PC-3 (cell line): Measurements from ENCODE around the gene EPHA10. TPM values are rescaled to one million over a fixed set of nuclear protein-coding genes. Genes with fewer than 3 reads are reported as not detected.

Experiments used
- ATAC-seq: fragments of 200-7000 bp; cut with Tn5 transposase; 2 replicates; pipeline ENCODE4 v1.9.1; 2020; ENCODE audit warnings: mild to moderate bottlenecking, moderate library complexity
- BruUV-seq: library from RNA; stranded (reverse); fragments of 400-500 nt; replicated peaks from 2 replicates; lab custom pipeline; 2021; lab: Mats Ljungman, UMichigan
- CTCF ChIA-PET: fragments of 300-600 bp; sonication (Branson Sonifier 250); formaldehyde crosslinking; loops from one replicate; lab custom pipeline; 2022; ENCODE audit warnings: antibody characterized with exemption; lab: Charles Lee
- POLR2A ChIA-PET: fragments of 300-600 bp; sonication (Branson Sonifier 250); formaldehyde crosslinking; loops from one replicate; lab custom pipeline; 2022; ENCODE audit warnings: antibody characterized with exemption; ENCODE audit not compliant: unreplicated experiment; lab: Charles Lee
- DNase-seq: peaks from one replicate; pipeline ENCODE4 v3.0.0-alpha.2; 2015
- H2AFZ ChIP-seq: fragments of 300-600 bp; sonication (generic); 2 replicates; pipeline ENCODE4 v1.6.0; 2016; ENCODE audit warnings: antibody characterized with exemption, low read length
- H3F3A ChIP-seq: fragments of 300-600 bp; sonication (generic); one replicate; pipeline ENCODE4 v1.6.0; 2017; ENCODE audit warnings: antibody characterized with exemption, low read length, control low read depth, mild to moderate bottlenecking; ENCODE audit not compliant: unreplicated experiment
- H3K27ac ChIP-seq: fragments of 300-600 bp; sonication (generic); 2 replicates; pipeline ENCODE4 v1.5.1; 2016; ENCODE audit warnings: mild to moderate bottlenecking, low read length
- H3K27me3 ChIP-seq: fragments of 300-600 bp; sonication (generic); 2 replicates; pipeline ENCODE4 v1.6.1; 2016; ENCODE audit warnings: low read length, mixed read lengths
- H3K36me3 ChIP-seq: fragments of 300-600 bp; sonication (generic); 2 replicates; pipeline ENCODE4 v1.6.1; 2016; ENCODE audit warnings: low read depth, mixed run types, low read length, mixed read lengths
- H3K4me1 ChIP-seq: fragments of 300-600 bp; sonication (generic); 2 replicates; pipeline ENCODE4 v1.5.1; 2016; ENCODE audit warnings: low read length; ENCODE audit not compliant: insufficient read depth
- H3K4me2 ChIP-seq: fragments of 300-600 bp; sonication (generic); 2 replicates; pipeline ENCODE4 v1.6.0; 2016; ENCODE audit warnings: low read length
- H3K4me3 ChIP-seq: fragments of 300-600 bp; sonication (generic); 2 replicates; pipeline ENCODE4 v1.5.1; 2016; ENCODE audit warnings: mild to moderate bottlenecking, low read length, mixed read lengths
- H3K79me2 ChIP-seq: fragments of 300-600 bp; sonication (generic); 2 replicates; pipeline ENCODE4 v1.6.1; 2017; ENCODE audit warnings: low read length, mixed read lengths
- H3K9ac ChIP-seq: fragments of 300-600 bp; sonication (generic); 2 replicates; pipeline ENCODE4 v1.6.0; 2016; ENCODE audit warnings: mild to moderate bottlenecking, low read length
- H3K9me2 ChIP-seq: fragments of 300-600 bp; sonication (generic); replicated peaks from 2 replicates; pipeline ENCODE4 v1.6.1; 2016; ENCODE audit warnings: mixed run types, low read length, mixed read lengths
- H3K9me3 ChIP-seq: fragments of 300-600 bp; sonication (generic); 2 replicates; pipeline ENCODE4 v1.6.1; 2016; ENCODE audit warnings: low read length, mixed read lengths
- H4K20me1 ChIP-seq: fragments of 300-600 bp; sonication (generic); 2 replicates; pipeline ENCODE4 v1.6.1; 2016; ENCODE audit warnings: low read length, mixed read lengths
- EZH2 ChIP-seq: fragments of 300-600 bp; sonication (generic); IDR thresholded peaks from one replicate; pipeline ENCODE4 v1.6.1; 2017; ENCODE audit warnings: antibody characterized with exemption, mild to moderate bottlenecking, low read length; ENCODE audit not compliant: unreplicated experiment
- EZH2phosphoT487 ChIP-seq: fragments of 300-600 bp; sonication (generic); IDR thresholded peaks from 2 replicates; pipeline ENCODE4 v1.6.1; 2018; ENCODE audit warnings: mild to moderate bottlenecking, antibody characterized with exemption, low read length, borderline replicate concordance
- intact Hi-C: fragments of 100-400 bp; cut with micrococcal nuclease; formaldehyde crosslinking; loops from 2 replicates; pipeline ENCODE4 v1.9.0; 2023
- total RNA-seq: library from RNA; depleted of rRNA; stranded (reverse); fragments of >200 nt; gene quantifications from 2 replicates; pipeline ENCODE4 v1.2.3, GENCODE V29; 2014
- TF ChIP-seq, protein P1 (sequence below): fragments of 300-600 bp; sonication (generic); conservative IDR thresholded peaks from 2 replicates; pipeline ENCODE4 v1.5.1; 2017; ENCODE audit warnings: antibody characterized with exemption, low read depth, mild to moderate bottlenecking, low read length

The EPHA10 gene
- total RNA-seq, 1 experiment from 2014 or later, result 3.5 TPM

DNA sequence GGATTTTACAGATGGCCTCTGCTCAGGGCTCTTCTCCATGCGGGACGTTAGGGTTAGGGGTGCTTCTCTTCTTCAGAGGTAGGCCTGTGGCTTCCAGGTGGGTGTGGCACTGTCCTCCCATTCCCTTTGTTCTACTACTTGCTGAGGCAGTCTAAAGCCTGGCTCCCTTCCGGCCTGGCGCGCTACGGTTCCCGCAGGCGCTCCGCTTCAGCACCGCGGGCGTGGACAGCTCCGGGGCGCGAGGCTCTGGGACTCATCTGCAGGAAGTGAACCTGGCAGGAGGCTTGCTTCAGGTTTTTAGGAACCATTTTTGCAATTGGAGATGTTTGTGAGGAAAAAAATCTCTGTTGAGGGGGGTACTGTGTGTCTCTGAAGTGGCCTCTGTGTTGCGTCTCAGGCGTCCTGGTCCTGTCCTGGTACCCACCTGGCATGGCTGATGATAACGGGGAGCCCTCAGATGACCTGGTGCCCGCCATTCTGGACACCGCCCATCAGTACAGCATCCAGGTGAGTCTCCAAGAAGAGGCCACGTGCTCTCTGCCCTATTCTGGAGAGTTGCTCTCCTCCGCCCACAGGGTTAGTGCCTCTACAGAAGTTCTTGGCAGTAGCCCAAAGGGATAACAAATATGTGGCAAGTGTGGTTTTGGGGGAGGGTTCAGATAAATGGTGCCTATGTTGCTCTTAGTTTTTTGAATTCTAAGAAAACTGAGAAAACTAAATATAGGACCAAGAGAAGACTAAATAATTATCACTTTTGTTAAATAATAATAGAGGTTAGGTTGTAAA lies 30.6 kb upstream of the EPHA10 start:
- 0 out of 2 replicates have a peak, but pooled peaks cover 4% of the 10 kb centered on the region for H4K20me1 ChIP-seq
- peak overlapping the region; percentile 89 for H3K4me2 ChIP-seq
- H3K4me3 ChIP-seq, result peak overlapping the region; percentile 85
- H3K9me3 ChIP-seq, result no peaks in the 10 kb centered on the region
- H3K27me3 ChIP-seq, result no peaks in the 10 kb centered on the region
- ATAC-seq, result no peak
- H3F3A ChIP-seq, result no peaks in the 10 kb centered on the region
- intact Hi-C loops, result no loop called here
- no peak overlapping the region for H3K27ac ChIP-seq
- no peaks in the 10 kb centered on the region for H3K9me2 ChIP-seq
- no peak overlapping the region for H3K9ac ChIP-seq
- BruUV-seq, result no TSS peak
- peaks cover 21% of the 10 kb centered on the region for H3K79me2 ChIP-seq
- H2AFZ ChIP-seq, result no peak overlapping the region
- peaks cover 15% of the 10 kb centered on the region for H3K4me1 ChIP-seq
- H3K36me3 ChIP-seq, result peaks cover 8% of the 10 kb centered on the region; the same call in 1 of the 2 replicates
- POLR2A ChIA-PET, result no interaction called here
- CTCF ChIA-PET, result no interaction called here
- no peak for DNase-seq
- no peak for TF ChIP-seq EZH2phosphoT487
- TF ChIP-seq EZH2, result no peak
- TF ChIP-seq, protein P1, sequence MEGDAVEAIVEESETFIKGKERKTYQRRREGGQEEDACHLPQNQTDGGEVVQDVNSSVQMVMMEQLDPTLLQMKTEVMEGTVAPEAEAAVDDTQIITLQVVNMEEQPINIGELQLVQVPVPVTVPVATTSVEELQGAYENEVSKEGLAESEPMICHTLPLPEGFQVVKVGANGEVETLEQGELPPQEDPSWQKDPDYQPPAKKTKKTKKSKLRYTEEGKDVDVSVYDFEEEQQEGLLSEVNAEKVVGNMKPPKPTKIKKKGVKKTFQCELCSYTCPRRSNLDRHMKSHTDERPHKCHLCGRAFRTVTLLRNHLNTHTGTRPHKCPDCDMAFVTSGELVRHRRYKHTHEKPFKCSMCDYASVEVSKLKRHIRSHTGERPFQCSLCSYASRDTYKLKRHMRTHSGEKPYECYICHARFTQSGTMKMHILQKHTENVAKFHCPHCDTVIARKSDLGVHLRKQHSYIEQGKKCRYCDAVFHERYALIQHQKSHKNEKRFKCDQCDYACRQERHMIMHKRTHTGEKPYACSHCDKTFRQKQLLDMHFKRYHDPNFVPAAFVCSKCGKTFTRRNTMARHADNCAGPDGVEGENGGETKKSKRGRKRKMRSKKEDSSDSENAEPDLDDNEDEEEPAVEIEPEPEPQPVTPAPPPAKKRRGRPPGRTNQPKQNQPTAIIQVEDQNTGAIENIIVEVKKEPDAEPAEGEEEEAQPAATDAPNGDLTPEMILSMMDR, result no peak

DNA sequence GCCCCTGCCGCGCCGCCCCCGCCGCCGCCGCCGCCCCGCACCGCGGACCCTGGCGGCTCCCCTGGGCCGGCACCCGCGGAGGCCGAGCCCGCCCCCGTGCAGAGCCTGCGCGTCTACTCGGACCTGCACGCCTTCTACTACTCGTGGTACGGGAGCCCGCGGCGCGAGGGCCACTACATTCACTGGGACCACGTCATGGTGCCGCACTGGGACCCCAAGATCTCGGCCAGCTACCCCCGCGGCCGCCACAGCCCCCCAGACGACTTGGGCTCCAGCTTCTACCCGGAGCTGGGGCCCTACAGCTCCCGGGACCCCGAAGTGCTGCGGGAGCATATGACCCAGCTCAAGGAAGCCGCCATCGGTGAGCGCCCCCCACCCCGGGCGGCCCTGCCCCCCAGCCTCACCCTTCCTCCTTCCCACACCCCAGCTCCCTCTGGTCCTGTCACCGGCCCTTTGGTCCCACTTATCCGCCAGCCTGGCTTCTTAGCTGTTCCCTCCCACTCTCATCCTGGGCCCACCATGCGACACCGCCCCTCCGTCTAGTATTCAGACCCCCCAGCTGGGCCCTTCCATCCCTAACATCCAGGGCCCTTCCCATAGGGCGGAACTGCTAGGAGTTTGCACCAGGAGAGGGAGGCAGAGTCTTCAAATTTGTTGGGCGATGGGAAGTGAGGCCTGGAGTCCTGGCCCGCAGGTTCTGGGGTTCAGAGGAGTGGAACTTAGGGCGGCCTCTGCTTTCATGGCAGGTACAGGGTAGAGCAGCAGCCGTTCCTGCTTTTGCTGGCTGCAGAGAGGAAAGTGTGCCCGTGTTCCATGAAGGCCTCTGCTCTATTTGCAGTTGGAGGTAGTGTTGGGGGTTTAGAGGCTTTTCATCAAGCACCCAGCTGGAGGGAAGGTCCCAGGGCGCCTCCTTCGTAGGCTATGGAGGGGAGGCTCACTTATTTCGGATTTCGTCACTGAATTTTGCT lies 29.7 kb upstream of the EPHA10 start:
- Histone ChIP-seq H3K9ac (peak overlapping the region; percentile 72), H3K4me3 (peak overlapping the region; percentile 85), H4K20me1 (0 out of 2 replicates have a peak, but pooled peaks cover 4% of the 10 kb centered on the region), H3K27ac (no peak overlapping the region), H2AFZ (peak overlapping the region; percentile 32; the same call in 1 of the 2 replicates), H3K9me2 (no peaks in the 10 kb centered on the region), H3F3A (no peaks in the 10 kb centered on the region), H3K4me1 (peaks cover 15% of the 10 kb centered on the region), H3K36me3 (peaks cover 8% of the 10 kb centered on the region; the same call in 1 of the 2 replicates), H3K4me2 (peak overlapping the region; percentile 89), H3K9me3 (no peaks in the 10 kb centered on the region), H3K79me2 (peaks cover 21% of the 10 kb centered on the region), H3K27me3 (no peaks in the 10 kb centered on the region)
- BruUV-seq, result no TSS peak
- ChIA-PET CTCF (no interaction called here), POLR2A (interaction anchor here (0.6 kb wide), 1 partner anchor 65 kb away, joined by 5 read pairs; no protein-coding TSS in a partner anchor)
- peak; percentile 59 for ATAC-seq
- TF ChIP-seq, protein P1, result peak; percentile 38; the same call in 1 of the 2 replicates
- no peak for TF ChIP-seq EZH2
- intact Hi-C loops, result no loop called here
- DNase-seq, result no peak
